AG08395 (cell line): ENCODE measurements around the gene VPS16.
A peak's percentile ranks its signal among the peaks of the same experiment; 100 is the strongest.

Source experiments
- DNase-seq: peaks from one replicate; pipeline ENCODE4 v3.0.0; 2012; ENCODE audit warnings: mixed read lengths, low spot score

VPS16 gene

GRCh38 chr20:2840138-2840966 lies at the start of gene VPS16, which contains the start of gene PCED1A:
Gene VPS16 (plus strand): TSS chr20:2840745. CDS start chr20:2840775, 30 bp downstream.
Gene PCED1A (minus strand): TSS chr20:2840655. CDS start chr20:2839912, 743 bp downstream.
- DNase-seq = peak; percentile 97

DNA sequence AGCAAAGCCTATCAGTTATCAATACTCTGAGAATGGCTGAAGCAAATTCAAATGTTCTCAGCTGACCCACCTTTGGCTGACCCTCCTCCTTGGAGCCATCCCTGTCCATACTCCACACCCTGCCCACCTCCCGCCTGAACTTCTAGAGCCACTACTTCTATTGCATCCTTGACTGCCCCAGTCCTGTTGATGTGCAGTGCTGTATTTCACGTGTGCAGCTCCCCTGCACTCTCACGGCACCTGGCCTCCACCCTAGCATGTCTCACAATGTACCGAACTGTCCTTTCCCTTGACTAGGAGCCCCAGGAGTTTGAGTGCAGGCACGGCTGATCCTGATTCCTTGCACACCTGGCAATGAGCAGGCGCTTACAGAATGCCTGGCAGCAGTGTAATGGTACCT lies 47.1 kb upstream of the VPS16 start:
- DNase-seq = no peak

GRCh38 chr20:2794202-2794748 lies 46.3 kb upstream of the VPS16 start:
- no peak for DNase-seq

DNA sequence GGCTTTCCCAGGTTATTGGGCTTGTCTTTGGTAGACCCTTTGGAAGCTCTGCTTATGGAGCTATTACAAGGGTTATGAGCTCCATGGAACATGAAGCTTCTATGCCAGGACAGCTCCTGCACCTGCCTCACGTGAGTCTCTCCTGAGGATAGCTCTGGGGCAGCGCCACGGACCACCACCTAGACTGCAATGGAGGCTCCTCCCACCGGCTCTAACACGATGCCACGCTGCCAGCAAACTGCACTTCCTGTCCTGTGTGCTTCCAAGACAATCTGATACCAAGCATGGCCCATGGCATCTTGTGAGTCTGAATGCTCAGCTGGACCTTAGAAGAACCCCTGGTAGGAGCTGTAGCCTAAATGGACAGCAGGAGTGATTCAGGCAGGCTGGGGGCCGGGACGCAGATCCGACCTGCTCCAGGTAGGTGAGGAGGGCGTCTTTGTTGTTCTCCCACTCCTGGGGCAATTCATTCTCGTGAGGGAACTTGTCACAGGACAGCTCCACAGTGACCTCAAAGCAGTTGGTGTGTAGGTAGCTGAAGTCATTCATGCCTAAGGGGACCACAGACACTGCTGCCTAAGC lies 45.6 kb upstream of the VPS16 start:
- no peak for DNase-seq

DNA sequence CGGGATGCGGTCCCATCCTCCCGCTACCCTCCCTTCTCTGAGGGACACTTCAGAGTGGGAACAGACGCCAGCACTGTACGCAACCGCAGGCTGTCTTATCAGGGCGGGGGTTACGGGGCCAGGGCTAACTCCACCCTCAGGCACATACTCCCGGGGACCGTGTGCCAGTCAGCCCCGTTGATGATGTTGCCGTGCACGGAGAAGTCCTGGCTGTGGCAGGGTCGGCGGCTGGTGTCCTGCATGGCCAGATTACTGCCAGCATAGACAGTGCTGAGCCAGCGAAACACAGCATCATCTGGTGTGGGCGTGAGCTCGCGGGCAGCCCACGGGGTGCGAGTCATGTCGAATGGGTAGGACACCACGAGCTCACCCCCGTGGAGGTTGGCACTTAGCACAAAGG lies 45.1 kb upstream of the VPS16 start:
- DNase-seq = no peak

DNA sequence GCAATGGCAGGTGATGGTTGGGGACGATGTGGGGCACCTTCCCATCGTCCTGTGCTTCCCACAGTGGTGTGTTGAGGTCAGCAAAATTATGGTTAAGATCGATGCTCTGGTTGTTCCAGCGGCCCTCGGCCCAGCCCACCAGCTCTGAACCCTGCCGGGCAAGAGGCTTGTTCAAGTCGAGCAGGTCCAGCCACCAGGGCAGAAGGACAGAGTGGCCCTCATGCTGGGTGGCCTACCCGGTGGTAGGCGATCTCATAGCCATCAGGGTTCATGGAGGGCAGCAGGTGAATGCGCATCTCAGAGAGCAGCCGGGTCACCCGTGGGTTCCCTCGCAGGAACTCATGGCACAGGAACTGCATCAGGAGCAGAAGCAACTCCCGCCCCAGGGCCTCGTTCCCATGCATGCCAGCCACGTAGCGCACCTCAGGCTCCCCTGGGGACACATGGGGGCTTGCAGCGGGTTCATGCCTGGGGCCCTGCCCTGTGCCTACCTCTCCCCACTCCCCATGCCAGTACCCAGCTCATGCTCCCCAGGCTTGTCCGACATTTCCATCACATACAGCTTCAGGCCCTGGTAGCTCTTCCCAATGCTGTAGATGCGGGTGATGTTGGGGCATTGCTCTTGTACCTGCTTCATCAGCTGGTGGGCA lies 44.4 kb upstream of the VPS16 start:
- no peak for DNase-seq

DNA sequence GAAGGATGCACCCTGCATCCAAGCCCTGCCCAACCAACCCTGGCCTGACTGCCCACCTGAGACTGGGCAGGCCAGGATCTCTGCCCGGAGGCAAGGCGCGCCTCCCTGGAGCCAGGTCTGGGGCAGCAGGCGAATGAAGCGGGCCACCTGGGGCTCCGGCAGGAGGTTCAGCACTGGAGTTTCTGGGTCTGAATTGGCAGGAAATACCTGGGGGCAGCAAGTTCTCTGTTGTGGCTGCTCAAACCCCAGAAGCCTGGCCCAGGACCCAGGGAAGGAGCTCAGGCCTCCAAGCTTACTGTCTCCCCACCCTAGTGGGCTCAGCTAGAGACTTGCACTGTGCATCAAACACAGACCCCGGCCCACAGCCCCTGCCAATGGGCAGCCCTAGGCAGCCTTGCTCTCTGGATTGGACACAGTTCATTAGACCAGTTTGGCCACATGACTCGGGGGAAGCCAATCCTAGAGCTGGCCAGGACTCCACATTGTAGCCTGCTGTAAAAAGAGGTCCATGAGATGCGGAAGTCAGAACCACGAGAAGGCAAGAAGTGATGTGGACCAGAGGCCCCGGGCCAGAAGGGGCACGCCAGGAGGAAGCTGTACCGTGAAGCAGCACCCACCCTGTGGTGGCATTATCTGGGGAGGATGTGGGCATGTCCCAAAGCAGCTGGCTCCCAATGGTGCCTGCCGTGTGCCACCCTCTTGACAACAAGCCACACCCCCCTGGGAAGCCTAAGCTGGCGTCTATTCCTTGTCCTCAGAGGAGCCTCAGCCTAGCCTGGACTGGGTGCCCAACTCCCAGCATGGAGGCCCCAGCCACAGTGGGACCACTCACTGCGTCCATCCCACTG lies 43.2 kb upstream of the VPS16 start:
- no peak for DNase-seq

DNA sequence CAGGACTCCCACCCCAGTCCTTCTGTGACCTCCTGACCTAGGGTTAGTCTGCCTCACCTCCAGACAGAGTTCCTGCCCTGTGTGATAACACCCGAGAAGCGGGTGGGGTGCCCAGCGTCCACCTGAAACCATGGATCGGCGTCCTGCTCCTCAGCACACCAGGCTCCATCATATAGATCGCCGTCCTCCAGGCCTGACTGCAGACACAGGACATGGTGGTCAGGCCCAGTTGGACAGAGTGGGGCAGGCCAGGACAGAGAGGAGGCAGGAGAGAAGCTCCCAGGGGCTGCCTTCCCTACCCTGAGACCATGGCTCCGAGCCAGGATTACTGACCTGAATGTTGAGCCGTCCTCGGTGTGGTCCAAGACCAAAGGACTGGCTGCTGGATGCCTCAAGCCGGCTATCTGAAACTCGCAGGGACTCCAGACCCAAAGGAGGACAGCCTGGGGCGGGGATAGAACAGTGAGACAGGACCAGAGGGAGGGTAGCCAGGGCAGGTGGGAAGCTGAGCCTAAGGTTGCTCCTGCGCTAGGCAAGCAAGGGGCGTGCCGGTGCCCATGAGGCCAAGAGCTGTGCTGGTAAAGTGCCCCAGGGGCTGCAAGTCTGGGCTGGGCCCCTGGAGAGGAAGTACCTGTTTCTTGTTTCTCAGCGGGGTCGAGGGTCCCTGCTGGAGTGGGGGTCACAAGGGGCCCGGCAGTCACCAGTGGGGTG lies 42.3 kb upstream of the VPS16 start:
- DNase-seq = no peak

- DNase-seq = no peak
Measured at GRCh38 chr20:2798814-2799213, 41.7 kb upstream of the VPS16 start.

GRCh38 chr20:2799271-2799670 lies 41.3 kb upstream of the VPS16 start:
- no peak for DNase-seq

DNA sequence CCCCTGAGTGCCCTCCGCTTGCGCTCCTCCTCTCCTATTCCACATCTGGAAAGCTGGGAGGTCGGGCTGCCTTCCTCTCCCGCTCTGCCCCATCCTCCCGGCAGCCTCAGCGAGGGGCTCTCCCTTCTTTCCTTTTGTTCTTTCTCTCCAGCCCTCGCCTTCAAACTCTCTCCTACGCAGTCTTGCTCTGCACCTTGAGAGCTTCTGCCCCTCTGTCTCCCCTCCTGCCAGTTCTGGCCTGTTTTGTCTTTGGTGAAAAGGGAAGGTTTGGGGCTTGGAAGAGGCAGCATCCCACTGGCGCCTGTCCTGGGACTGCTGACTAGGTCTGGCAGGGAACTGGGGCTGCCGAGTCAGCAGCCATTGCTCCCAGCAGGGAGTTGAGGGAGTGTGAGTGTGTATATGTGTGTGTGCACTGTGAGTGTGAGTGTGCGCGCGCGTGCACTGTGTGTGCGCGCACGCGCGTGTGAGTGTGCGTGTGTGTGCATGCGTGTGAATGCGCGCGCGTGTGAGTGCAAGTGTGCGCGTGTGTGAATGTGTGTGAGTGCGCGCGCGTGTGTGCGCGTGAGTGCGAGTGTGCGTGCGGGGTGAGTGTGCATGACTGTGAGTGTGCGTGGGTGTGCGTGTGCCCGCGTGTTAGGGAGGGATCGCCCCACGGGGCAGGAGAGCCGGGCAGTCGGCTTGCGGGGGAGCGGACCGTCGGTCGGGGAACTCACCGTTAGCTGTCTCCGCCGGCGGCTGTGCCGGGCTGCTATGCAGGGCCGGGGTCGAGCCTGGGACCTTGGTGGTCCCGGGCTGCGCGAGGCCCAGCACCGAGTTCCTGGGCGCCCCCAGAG lies 40.6 kb upstream of the VPS16 start:
- peak; percentile 48 for DNase-seq

DNA sequence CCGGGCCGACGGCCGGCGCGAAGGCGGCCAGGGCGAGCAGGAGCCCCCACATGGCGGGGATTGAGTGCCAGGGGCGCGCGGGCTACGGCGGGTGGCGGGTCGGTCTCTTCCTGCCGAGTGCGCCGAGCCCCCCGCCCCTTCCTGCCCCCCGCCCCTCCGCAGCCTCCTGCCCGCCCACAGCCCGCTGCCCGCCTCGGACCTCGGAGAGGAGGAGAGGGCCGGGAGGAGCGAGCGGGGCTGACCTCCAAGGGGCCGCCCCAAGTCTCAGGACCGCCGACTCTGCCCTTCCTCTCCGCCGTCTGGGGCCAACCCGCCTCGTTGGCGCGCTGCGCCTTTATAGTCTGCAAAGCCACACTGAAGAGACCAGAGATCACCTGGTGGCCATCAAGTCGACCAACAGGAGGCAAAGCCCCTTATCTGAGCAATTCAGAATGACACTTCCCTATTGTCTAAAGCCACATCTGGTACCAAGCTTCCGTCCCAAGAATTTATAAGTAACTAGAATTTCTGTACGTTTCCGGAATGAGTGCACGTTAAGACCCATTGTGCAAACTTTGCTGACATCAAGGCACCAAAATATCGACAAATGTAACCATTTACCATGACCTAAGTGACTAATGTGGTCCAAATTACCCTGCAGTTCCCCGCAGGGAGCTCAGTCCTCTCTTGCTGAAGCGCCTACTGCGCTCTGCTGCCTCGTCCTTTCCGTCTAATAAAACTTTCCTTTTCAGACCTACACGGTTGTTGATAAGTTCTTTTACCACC lies 39.8 kb upstream of the VPS16 start, which contains the start of gene CPXM1:
CPXM1 (minus strand) TSS at position 107 of the 765 bp plus-strand sequence; CDS start at position 52, 55 bp downstream.
- no peak for DNase-seq

DNA sequence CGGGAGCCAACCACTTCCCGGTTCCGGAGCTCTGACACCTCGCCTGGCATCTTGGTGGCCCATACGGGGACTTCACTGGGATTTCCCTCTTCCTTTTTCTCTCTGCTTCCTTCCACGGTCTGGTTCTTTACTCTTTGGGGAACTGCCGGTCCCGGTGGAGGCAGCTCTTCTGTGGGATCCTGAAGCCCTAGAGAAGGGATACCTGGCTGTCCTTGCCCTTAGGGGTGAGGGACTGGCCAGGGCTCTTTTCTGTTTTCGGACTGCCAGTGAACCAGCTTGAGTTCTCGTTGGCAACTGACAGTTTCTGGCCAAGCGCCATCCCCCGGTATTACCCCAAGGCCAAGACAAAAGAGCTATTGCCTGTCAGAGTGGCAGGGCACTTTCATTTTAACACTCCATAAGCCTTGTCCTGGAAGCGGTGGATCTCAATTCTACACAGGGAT lies 39.2 kb upstream of the VPS16 start:
- no peak for DNase-seq

DNA sequence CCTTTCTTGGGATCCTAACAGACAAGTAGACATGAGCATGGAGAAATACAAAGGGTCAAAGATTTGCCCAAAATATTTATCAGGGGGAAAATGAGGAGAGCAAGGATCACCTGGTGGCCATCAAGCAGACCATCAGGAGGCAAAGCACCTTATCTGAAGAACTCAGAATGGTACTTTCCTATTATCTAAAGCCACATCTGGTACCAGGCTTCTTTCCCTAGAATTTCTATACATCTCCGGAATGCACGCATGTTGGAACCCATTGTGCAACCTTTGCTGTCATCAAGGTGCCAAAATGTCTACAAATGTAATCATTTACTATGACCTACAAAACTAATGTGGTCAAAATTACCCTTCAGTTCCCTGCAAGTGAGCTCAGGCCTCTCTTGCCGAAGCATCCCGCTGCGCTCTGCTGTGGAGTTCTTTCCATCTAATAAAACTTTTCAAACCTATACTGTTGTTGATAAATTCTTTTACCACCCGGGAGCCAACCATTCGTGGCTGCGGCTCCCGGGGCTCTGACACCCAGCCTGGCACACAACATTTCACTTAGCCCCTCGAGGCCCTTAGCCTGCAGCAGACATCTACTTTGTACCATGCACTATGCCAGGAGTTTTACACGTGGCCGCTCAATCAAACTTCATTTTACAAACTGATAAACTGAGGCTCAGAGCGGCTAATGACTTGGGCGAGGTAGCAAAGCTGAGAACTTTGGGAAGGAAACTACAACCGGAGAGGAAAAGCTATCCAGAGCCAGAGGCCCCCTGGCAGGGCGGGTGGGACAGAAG lies 36.3 kb upstream of the VPS16 start:
- DNase-seq = no peak

- peak; percentile 35 for DNase-seq
Measured at GRCh38 chr20:2804852-2805688, 35.5 kb upstream of the VPS16 start.

DNA sequence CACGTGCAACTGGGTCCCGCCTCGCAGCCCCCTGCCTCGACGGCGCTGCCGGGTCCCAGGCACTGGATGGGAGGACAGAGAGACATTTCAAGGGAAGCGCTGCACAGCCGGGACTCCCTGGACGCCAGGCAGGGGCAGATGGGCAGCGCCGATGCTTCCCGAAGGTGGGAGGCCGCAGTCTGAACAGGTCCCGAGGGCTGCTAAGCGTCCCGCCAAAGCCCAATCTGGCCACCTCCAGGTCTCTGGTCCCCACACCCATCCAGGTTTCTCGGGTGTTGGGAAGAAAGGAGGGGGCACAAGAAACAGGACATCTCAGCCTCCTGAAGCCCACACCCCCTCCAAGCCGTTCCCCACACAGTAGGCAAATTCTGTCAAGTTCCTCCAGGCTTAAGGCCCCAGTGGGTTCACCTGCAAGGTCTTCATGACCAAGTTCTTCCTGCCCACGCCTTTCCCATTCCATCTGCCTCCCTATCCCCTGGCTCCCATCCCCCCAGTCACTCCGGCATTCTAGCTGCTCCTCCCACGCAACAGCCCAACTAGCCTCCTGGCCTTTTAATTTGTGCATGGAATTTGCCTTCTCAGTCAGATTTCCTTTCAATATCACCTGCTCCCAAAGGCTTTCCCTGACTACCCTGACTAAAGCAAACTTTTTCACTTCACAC lies 34.7 kb upstream of the VPS16 start:
- DNase-seq = no peak

GRCh38 chr20:2806351-2806701 lies 34.2 kb upstream of the VPS16 start:
- no peak for DNase-seq
